ENCODE data around the gene NXNL1.
A peak's percentile ranks its signal among the peaks of the same experiment; 100 is the strongest.

Gene NXNL1

DNA sequence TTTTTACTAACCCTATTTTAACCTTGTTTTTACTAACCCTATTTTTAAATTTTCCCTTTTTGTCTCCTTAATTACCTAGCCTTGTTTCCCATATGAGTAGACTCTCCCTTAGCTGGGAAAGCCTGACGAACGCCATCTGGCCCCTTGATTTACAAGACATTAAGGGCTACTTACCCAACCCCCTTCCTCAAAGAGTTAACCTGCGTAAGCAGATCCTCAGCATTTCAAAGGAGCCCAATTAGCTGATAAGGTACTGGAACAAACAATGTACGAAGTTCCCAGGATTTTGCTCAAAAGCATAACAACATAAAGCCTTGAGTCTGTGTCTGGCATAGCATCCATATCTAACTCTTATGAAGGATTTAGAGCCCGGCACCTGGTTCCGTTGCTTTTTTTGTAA lies 45.6 kb downstream of the NXNL1 start:
- DNase-seq, result no peak

- no peak for DNase-seq
Measured at GRCh38 chr19:17414097-17414496, 46.6 kb downstream of the NXNL1 start.

DNA sequence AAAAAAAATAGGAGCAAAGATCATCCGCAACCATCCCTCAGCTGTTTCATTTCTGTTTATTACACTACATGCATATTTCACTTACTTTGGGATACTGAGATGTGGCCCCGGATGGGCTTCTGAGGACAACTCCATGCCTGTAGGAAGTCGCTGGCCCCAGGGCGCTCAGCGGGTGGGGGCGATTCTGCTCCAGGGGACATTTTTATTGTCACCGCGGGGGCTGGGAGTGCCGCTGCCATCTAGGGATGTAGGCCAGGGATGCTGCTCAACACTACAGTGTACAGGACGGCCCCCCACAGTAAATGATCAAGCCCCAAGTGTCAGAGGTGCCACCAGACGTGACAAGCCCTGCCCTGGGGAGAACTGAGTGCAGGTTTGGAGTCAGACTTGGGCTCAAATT lies 48.9 kb downstream of the NXNL1 start:
- DNase-seq, result no peak

DNA sequence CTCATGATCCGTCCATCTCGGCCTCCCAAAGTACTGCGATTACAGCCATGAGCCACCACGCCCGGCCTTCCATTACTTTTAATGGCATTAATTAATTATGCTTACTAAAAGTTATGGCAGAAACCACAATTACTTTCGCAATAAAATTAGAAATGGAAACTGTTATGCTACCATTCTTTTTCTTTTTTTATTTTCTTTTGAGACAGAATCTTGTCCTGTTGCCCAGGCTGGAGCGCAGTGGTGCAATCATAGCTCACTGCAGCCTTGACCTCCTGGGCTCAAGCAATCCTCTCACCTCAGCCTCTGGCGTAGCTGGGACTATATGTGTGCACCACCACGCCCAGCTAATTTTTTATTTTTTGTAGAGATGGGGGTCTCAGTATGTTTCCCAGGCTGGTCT lies 50.7 kb downstream of the NXNL1 start:
- no peak for DNase-seq

GRCh38 chr19:17406887-17407196 lies 53.9 kb downstream of the NXNL1 start:
- DNase-seq, result no peak

GRCh38 chr19:17406046-17406886 lies 54.5 kb downstream of the NXNL1 start:
- peak in 2 of 3 donors; percentile 35 to 53 for DNase-seq

Measured in suppressor macrophage treated with lipopolysaccharide for 1 hour (primary cell).